Glutamatergic neuron (in vitro differentiated cells): ENCODE results near the gene DDX60. TPM values are rescaled to one million over a fixed set of nuclear protein-coding genes. Genes with fewer than 3 reads are reported as not detected.

ENCODE experiments used
- DNase-seq: peaks from one replicate; pipeline ENCODE4 v3.0.0; 2022
- H3K27ac Mint-ChIP-seq: one replicate; pipeline ENCODE4 v1.8.0; 2020; ENCODE audit warnings: mild to moderate bottlenecking, mixed read lengths, inconsistent platforms; ENCODE audit not compliant: unreplicated experiment
- H3K27me3 Mint-ChIP-seq: one replicate; pipeline ENCODE4 v1.8.0; 2020; ENCODE audit warnings: mild to moderate bottlenecking, moderate library complexity, mixed read lengths, inconsistent platforms; ENCODE audit not compliant: unreplicated experiment
- H3K36me3 Mint-ChIP-seq: one replicate; pipeline ENCODE4 v1.8.0; 2020; ENCODE audit warnings: mild to moderate bottlenecking, mixed read lengths, inconsistent platforms; ENCODE audit not compliant: unreplicated experiment
- H3K4me1 Mint-ChIP-seq: one replicate; pipeline ENCODE4 v1.8.0; 2020; ENCODE audit warnings: mild to moderate bottlenecking, low read depth, mixed read lengths, inconsistent platforms; ENCODE audit not compliant: unreplicated experiment
- H3K4me3 Mint-ChIP-seq: one replicate; pipeline ENCODE4 v1.8.0; 2020; ENCODE audit warnings: mild to moderate bottlenecking, mixed read lengths, inconsistent platforms; ENCODE audit not compliant: unreplicated experiment
- H3K9me3 Mint-ChIP-seq: one replicate; pipeline ENCODE4 v1.8.0; 2020; ENCODE audit warnings: mild to moderate bottlenecking, moderate library complexity, mixed read lengths, inconsistent platforms; ENCODE audit not compliant: unreplicated experiment
- CTCF ChIP-seq: fragments of 200-600 bp; sonication (generic); IDR thresholded peaks from one replicate; pipeline ENCODE4 v1.5.0; 2021; ENCODE audit not compliant: partially characterized antibody, unreplicated experiment
- total RNA-seq: library from RNA; stranded (reverse); fragmentation: NEBNext Ultra II Directional; extraction: Animal tissue kit (Norgen Biotek cat#: 25700); gene quantifications from one replicate; pipeline ENCODE4 v1.2.1, GENCODE V29; 2021; ENCODE audit not compliant: unreplicated experiment

Gene DDX60
- total RNA-seq, 1 donor from 2014 or later: not detected

GRCh38 chr4:168274871-168275270 is 43.7 kb downstream of the DDX60 start:
- Mint-ChIP-seq H3K36me3 (no peaks in the 10 kb centered on the region), H3K4me1 (no peaks in the 10 kb centered on the region), H3K4me3 (no peak overlapping the region), H3K27ac (no peak overlapping the region), H3K9me3 (no peaks in the 10 kb centered on the region), H3K27me3 (no peaks in the 10 kb centered on the region)
- TF ChIP-seq CTCF: no peak
- DNase-seq: no peak

GRCh38 chr4:168273838-168274237 is 44.7 kb downstream of the DDX60 start:
- H3K27me3 Mint-ChIP-seq: no peaks in the 10 kb centered on the region
- no peaks in the 10 kb centered on the region for H3K4me1 Mint-ChIP-seq
- no peak for DNase-seq
- H3K27ac Mint-ChIP-seq: no peak overlapping the region
- no peaks in the 10 kb centered on the region for H3K9me3 Mint-ChIP-seq
- no peaks in the 10 kb centered on the region for H3K36me3 Mint-ChIP-seq
- H3K4me3 Mint-ChIP-seq: no peak overlapping the region
- no peak for TF ChIP-seq CTCF

DNA sequence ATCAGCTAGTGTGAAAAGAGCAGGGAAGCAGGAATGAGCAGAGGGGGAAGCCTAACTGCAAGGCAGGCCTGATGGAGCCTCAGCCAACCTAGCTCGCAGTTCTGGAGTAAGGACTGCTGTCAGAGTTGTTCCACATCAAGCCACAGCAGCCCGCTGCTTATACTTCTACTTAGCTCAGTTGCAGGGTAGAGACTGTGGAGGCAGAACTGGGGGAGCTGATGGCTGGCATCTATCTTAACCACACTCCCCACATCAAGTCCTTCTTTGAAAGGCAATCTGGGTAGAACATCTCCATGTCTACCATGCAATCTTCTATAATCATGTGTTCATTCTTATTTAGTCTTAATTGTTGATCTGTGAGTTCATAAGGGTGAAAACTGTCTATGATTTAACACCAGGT is 46.1 kb downstream of the DDX60 start:
- Mint-ChIP-seq H3K36me3 (no peaks in the 10 kb centered on the region), H3K4me3 (no peak overlapping the region), H3K27ac (no peak overlapping the region), H3K4me1 (no peaks in the 10 kb centered on the region), H3K27me3 (no peaks in the 10 kb centered on the region), H3K9me3 (no peaks in the 10 kb centered on the region)
- DNase-seq: no peak
- no peak for TF ChIP-seq CTCF

- H3K27me3 Mint-ChIP-seq: no peaks in the 10 kb centered on the region
- no peak overlapping the region for H3K4me3 Mint-ChIP-seq
- TF ChIP-seq CTCF: no peak
- H3K4me1 Mint-ChIP-seq: no peaks in the 10 kb centered on the region
- no peaks in the 10 kb centered on the region for H3K9me3 Mint-ChIP-seq
- DNase-seq: no peak
- no peak overlapping the region for H3K27ac Mint-ChIP-seq
- no peaks in the 10 kb centered on the region for H3K36me3 Mint-ChIP-seq
Observed at GRCh38 chr4:168269896-168270295, 48.7 kb downstream of the DDX60 start.

- H3K27ac Mint-ChIP-seq: no peak overlapping the region
- DNase-seq: no peak
- no peak for TF ChIP-seq CTCF
- H3K9me3 Mint-ChIP-seq: no peaks in the 10 kb centered on the region
- no peaks in the 10 kb centered on the region for H3K36me3 Mint-ChIP-seq
- no peaks in the 10 kb centered on the region for H3K4me1 Mint-ChIP-seq
- H3K4me3 Mint-ChIP-seq: no peak overlapping the region
- no peaks in the 10 kb centered on the region for H3K27me3 Mint-ChIP-seq
Observed at GRCh38 chr4:168265327-168265726, 53.2 kb downstream of the DDX60 start.
